ENCODE data around the gene PBX3. TPM values are rescaled to one million over a fixed set of nuclear protein-coding genes. Genes with fewer than 3 reads are reported as not detected.

PBX3 gene
- total and polyA plus RNA-seq, 2 of the 13 experiments (the other 11 are each of a cell fraction or from before 2014, with no cell fraction given), result 6.0 to 11.2 TPM

DNA sequence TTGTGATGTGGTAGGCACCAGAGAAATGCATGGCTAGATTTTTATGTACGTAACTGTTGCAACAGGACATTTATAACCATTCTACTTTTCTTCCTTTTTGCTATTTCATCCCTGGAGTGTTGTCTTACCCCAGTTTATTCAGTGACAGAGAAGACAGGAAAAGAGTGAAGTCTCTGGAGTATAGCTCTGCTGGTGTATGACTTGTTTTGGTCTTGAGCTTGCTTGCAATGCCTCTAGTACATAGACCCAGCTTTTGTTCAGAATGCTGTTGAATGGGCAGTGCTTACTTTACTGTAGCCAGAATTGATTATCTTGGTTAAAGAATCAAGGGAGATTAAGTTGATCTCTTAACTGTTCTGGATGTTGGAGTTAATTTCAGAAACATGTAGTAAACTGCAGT, 94.3 kb downstream of the PBX3 start:
- H3K4me3 ChIP-seq (replicated peaks in 1 of 3; ENCODE audit: insufficient read depth in 1 of 3, low read depth in 2 of 3, low read length in 3 of 3), result no peak overlapping the region
- no peaks in the 10 kb centered on the region for H3K79me2 ChIP-seq (ENCODE audit: insufficient read depth, low read length)
- in situ Hi-C loops (cut with HindIII; ENCODE audit: extremely low pct_ligation_motif_present, low pct_unique_long_range_greater_than_20kb), result no loop called here
- no TSS peak for BruUV-seq (replicated peaks)
- H3K27ac ChIP-seq (ENCODE audit: extremely low read length, insufficient read depth, low read length), result no peak overlapping the region
- WGBS (ENCODE audit: low lambda C conversion rate), result 97% methylated on average over 1 of the region's 1 CpG
- ChIA-PET POLR2A (no interaction called here), CTCF (ENCODE audit: low intra/inter-chr PET ratio, low total read pairs) (no interaction called here)
- H3K9me3 ChIP-seq (ENCODE audit: low read length), result no peaks in the 10 kb centered on the region
- intact Hi-C loops (cut with micrococcal nuclease; ENCODE audit: unreplicated experiment), result no loop called here
- H4K20me1 ChIP-seq (ENCODE audit: insufficient read depth, low read length), result no peaks in the 10 kb centered on the region
- DNase-seq (ENCODE audit: low spot score) (no peak), FAIRE-seq (no peak), ATAC-seq (no peak)
- no peaks in the 10 kb centered on the region for H3K27me3 ChIP-seq (ENCODE audit: control insufficient read depth in 1 of 2, insufficient read depth in 2 of 2, low read length in 2 of 2)
- H3K36me3 ChIP-seq (replicated peaks in 1 of 2; ENCODE audit: control insufficient read depth in 1 of 2, insufficient read depth in 2 of 2, low read length in 2 of 2), result no peaks in the 10 kb centered on the region
- no peak overlapping the region for H3K9ac ChIP-seq (ENCODE audit: insufficient read depth, low read depth, low read length)
- no peak overlapping the region for H3K4me2 ChIP-seq (ENCODE audit: low read depth, low read length)
- TF ChIP-seq, protein P1, sequence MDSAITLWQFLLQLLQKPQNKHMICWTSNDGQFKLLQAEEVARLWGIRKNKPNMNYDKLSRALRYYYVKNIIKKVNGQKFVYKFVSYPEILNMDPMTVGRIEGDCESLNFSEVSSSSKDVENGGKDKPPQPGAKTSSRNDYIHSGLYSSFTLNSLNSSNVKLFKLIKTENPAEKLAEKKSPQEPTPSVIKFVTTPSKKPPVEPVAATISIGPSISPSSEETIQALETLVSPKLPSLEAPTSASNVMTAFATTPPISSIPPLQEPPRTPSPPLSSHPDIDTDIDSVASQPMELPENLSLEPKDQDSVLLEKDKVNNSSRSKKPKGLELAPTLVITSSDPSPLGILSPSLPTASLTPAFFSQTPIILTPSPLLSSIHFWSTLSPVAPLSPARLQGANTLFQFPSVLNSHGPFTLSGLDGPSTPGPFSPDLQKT (CRISPR knock-in tag; IDR thresholded peaks at IDR 0.05; ENCODE audit: borderline replicate concordance), result no peak
- TF ChIP-seq HNRNPK (IDR thresholded peaks at IDR 0.05; ENCODE audit: low read depth, low read length, poor library complexity, severe bottlenecking), result no peak
- no peak for TF ChIP-seq CENPX (CRISPR knock-in tag; IDR thresholded peaks at IDR 0.05)
- no peak for TF ChIP-seq ZMYM3 (CRISPR knock-in tag; IDR thresholded peaks at IDR 0.05)
- no peak for TF ChIP-seq NCOA2 (CRISPR knock-in tag; IDR thresholded peaks at IDR 0.05)
- no peak for TF ChIP-seq NR2F2 (IDR thresholded peaks at IDR 0.05; ENCODE audit: borderline replicate concordance, low read depth)
- TF ChIP-seq ZNF10 (CRISPR knock-in tag; IDR thresholded peaks at IDR 0.05; ENCODE audit: borderline replicate concordance, low read depth), result no peak
- no peak overlapping the region for H2AFZ ChIP-seq (ENCODE audit: low read length)
- H3K4me1 ChIP-seq (ENCODE audit: insufficient read depth, low read length), result no peaks in the 10 kb centered on the region

DNA sequence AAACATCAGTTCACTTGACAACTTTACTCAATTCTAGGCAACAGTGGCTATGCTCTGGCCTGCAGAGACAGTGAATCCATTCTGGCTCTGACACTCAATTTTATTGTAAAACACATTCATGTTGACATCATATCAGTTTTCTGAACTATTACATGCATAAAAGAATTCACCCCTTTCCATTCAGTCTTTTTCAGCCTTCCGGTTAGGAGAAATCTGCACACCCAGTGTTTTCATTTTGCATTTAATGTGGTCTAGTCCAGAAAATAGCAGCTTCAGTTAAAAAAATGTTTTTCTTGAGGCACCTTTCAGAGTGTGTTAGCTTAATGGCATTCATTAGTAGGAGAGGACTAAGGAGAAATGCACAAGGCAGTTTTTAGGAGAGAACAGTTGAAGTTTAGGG, 95.1 kb downstream of the PBX3 start:
- Histone ChIP-seq H3K27me3 (ENCODE audit: control insufficient read depth in 1 of 2, insufficient read depth in 2 of 2, low read length in 2 of 2) (no peaks in the 10 kb centered on the region), H3K9ac (ENCODE audit: insufficient read depth, low read depth, low read length) (no peak overlapping the region), H3K4me1 (ENCODE audit: insufficient read depth, low read length) (no peaks in the 10 kb centered on the region), H3K27ac (ENCODE audit: extremely low read length, insufficient read depth, low read length) (no peak overlapping the region), H4K20me1 (ENCODE audit: insufficient read depth, low read length) (no peaks in the 10 kb centered on the region), H3K4me3 (replicated peaks in 1 of 3; ENCODE audit: insufficient read depth in 1 of 3, low read depth in 2 of 3, low read length in 3 of 3) (no peak overlapping the region), H3K4me2 (ENCODE audit: low read depth, low read length) (no peak overlapping the region), H3K36me3 (replicated peaks in 1 of 2; ENCODE audit: control insufficient read depth in 1 of 2, insufficient read depth in 2 of 2, low read length in 2 of 2) (no peaks in the 10 kb centered on the region), H3K9me3 (ENCODE audit: low read length) (no peaks in the 10 kb centered on the region), H2AFZ (ENCODE audit: low read length) (no peak overlapping the region), H3K79me2 (ENCODE audit: insufficient read depth, low read length) (no peaks in the 10 kb centered on the region)
- no TSS peak for BruUV-seq (replicated peaks)
- DNase-seq (ENCODE audit: low spot score) (no peak), ATAC-seq (no peak), FAIRE-seq (no peak)
- POLR2A ChIA-PET, result no interaction called here
- intact Hi-C loops (cut with micrococcal nuclease; ENCODE audit: unreplicated experiment) (no loop called here), in situ Hi-C loops (cut with HindIII; ENCODE audit: extremely low pct_ligation_motif_present, low pct_unique_long_range_greater_than_20kb) (no loop called here)
- 96% methylated on average over 1 of the region's 1 CpG for WGBS (ENCODE audit: low lambda C conversion rate)
- CTCF ChIA-PET (ENCODE audit: low intra/inter-chr PET ratio, low total read pairs), result no interaction called here
- TF ChIP-seq, protein P2, sequence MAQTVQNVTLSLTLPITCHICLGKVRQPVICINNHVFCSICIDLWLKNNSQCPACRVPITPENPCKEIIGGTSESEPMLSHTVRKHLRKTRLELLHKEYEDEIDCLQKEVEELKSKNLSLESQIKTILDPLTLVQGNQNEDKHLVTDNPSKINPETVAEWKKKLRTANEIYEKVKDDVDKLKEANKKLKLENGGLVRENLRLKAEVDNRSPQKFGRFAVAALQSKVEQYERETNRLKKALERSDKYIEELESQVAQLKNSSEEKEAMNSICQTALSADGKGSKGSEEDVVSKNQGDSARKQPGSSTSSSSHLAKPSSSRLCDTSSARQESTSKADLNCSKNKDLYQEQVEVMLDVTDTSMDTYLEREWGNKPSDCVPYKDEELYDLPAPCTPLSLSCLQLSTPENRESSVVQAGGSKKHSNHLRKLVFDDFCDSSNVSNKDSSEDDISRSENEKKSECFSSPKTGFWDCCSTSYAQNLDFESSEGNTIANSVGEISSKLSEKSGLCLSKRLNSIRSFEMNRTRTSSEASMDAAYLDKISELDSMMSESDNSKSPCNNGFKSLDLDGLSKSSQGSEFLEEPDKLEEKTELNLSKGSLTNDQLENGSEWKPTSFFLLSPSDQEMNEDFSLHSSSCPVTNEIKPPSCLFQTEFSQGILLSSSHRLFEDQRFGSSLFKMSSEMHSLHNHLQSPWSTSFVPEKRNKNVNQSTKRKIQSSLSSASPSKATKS (CRISPR knock-in tag; IDR thresholded peaks at IDR 0.05), result no peak
- TF ChIP-seq XBP1 (CRISPR knock-in tag; IDR thresholded peaks at IDR 0.05), result no peak
- TF ChIP-seq, protein P3, sequence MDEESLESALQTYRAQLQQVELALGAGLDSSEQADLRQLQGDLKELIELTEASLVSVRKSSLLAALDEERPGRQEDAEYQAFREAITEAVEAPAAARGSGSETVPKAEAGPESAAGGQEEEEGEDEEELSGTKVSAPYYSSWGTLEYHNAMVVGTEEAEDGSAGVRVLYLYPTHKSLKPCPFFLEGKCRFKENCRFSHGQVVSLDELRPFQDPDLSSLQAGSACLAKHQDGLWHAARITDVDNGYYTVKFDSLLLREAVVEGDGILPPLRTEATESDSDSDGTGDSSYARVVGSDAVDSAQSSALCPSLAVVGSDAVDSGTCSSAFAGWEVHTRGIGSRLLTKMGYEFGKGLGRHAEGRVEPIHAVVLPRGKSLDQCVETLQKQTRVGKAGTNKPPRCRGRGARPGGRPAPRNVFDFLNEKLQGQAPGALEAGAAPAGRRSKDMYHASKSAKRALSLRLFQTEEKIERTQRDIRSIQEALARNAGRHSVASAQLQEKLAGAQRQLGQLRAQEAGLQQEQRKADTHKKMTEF (CRISPR knock-in tag; IDR thresholded peaks at IDR 0.05), result no peak
- no peak for TF ChIP-seq ZNF546 (CRISPR knock-in tag; conservative IDR thresholded peaks at IDR 0.05)
- no peak for TF ChIP-seq ERF (CRISPR knock-in tag; IDR thresholded peaks at IDR 0.05)
- no peak for TF ChIP-seq TAF15 (IDR thresholded peaks at IDR 0.05; ENCODE audit: low read depth, low read length, poor library complexity, severe bottlenecking)
- TF ChIP-seq ZNF879 (CRISPR knock-in tag; IDR thresholded peaks at IDR 0.05), result no peak
- TF ChIP-seq ZNF263 (CRISPR knock-in tag; IDR thresholded peaks at IDR 0.05), result no peak
- TF ChIP-seq EHMT2 (IDR thresholded peaks at IDR 0.05; ENCODE audit: borderline replicate concordance, low read depth, low read length), result no peak

Data from HepG2 (cell line).